A204.1 (cell line): ENCODE measurements around the gene ITGA5.

Experiments used
- FAIRE-seq: peaks from 2 replicates; lab custom pipeline; 2012; peaks lifted over from hg19 to GRCh38; lab: Jason Lieb, UNC

Gene ITGA5

GRCh38 chr12:54430471-54431069, 11.5 kb upstream of the ITGA5 start:
- FAIRE-seq, result no peak

DNA sequence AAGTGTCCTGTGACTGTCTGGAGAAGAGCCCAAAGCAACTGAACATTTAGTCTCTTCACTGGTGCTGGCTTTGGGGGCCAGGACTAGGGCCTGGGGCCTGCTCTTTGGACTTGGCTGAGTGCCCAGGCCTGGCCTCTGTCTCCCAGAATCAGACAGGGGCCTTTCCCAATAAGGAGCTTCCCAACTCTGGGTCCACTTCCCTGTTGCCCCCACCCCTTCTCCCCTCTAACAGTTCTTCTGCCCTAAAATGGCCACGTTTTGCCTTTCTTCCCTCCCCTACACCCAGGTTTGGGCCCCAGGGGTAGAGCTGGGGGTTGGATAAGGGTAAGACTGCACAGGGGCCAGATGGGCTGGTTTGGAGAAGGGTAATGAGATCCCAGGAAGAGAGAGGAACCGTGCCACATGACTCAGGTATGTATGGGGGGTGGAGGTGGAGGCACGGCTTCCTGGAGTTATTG, 10.0 kb upstream of the ITGA5 start:
- FAIRE-seq, result no peak

- no peak for FAIRE-seq
Observed at GRCh38 chr12:54428050-54429013, 9.3 kb upstream of the ITGA5 start.

DNA sequence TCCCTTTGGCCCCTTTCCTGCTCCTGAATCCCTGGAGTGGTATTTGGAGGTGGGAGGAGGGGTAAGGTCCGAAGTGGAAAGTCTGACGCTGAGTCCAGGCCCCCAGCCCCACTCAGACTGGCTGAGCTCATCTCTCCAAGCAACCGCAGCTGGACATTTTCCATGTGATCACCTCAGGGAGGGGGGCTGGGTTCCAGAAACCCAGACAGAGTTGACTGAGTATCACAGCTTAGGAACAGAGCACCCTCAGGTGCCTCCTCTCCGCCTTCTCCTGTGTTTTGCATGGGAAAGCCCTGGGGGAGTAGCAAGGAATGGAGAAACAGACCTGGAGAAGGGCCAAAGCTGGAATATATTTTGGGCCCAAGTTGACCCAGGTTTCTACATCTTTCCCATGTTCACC, 8.0 kb upstream of the ITGA5 start:
- FAIRE-seq, result no peak

DNA sequence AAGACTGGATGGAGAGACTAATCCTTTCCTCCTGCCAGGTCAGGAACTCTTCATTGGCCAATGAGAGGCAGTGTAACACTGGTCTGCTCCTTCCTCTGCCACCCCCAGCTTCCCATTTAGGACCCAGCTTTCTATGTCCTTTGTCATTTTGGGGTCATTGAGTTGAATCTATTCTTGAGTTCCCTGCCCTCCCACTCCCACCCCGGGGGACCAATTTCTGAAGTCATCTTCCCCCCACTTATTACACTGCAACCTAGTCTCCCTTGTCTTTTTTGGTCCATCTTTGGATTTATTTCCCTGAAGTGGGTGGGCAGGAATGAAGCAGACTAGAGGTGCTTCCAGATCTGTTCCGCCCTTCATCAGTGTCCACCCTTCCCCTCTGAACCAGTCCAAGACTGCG, 7.6 kb upstream of the ITGA5 start:
- FAIRE-seq, result no peak

GRCh38 chr12:54425702-54426101, 6.6 kb upstream of the ITGA5 start:
- no peak for FAIRE-seq

- no peak for FAIRE-seq
Observed at GRCh38 chr12:54424224-54424623, 5.2 kb upstream of the ITGA5 start.

DNA sequence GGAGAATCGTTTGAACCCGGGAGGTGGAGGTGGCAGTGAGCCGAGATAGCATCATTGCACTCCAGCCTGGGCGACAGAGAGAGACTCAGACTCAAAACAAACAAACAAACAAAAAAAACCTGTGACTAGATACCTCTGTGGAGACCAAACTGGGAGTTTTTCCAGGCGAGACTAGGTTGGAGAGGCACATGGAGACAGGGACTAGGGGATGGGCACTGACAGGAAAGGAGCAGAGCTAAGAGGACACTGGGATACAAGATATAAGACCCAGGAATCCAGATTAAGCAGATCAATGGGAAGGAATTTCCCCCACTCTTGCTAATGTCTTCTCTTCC, 4.7 kb upstream of the ITGA5 start:
- no peak for FAIRE-seq

DNA sequence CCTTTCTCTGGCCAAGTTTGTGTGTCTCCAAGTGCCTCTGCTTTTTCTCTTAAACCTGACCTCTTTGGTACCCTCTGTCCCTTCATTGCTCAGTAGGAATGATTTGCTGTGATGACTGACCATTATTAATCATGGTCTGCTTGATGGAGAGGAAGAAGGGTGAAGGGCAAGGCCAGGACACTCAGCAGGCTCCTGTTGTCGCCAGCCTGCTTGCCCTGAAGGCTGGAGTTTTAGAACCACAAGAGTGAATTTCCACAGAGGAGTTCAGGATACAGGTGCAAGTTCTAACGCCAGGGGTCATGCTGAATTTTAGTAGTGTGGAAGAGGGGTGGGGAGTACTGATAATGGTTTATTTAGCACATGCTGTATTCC, 2.8 kb upstream of the ITGA5 start:
- FAIRE-seq, result no peak

GRCh38 chr12:54421175-54421878, 2.3 kb upstream of the ITGA5 start:
- FAIRE-seq, result no peak

- no peak for FAIRE-seq
Observed at GRCh38 chr12:54420766-54421144, 1.7 kb upstream of the ITGA5 start.

DNA sequence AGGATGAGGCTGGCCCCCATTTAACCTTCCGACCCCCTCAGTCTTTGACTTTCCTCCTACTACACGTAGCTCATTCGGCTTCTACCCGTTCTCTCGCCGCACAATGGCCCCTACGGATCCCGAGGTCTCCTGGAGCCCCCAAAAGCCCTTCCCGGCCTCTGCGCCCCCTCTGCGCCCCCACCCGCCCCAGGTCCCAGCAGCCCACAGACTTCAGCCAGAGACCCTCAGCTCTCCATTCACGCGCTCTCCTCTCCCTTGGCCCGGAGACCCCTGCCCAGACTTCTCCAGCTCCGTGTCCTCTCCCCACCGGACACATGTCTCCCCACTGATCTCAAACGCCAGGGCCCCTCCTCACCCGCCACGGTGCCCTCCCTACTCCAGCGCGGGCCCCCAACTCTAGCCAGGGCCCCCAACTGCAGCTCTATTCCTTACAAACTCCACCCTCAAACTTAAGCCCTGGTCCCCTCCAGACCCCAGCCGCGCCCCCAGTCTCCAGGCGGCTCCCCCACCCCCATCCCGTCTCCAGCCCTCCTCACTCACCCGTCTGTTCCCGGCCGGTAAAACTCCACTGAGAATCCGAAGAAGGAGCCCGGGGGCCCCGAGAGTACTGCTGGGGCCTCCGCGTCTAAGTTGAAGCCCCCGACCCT, 502 bp downstream of the ITGA5 start:
- FAIRE-seq, result no peak

DNA sequence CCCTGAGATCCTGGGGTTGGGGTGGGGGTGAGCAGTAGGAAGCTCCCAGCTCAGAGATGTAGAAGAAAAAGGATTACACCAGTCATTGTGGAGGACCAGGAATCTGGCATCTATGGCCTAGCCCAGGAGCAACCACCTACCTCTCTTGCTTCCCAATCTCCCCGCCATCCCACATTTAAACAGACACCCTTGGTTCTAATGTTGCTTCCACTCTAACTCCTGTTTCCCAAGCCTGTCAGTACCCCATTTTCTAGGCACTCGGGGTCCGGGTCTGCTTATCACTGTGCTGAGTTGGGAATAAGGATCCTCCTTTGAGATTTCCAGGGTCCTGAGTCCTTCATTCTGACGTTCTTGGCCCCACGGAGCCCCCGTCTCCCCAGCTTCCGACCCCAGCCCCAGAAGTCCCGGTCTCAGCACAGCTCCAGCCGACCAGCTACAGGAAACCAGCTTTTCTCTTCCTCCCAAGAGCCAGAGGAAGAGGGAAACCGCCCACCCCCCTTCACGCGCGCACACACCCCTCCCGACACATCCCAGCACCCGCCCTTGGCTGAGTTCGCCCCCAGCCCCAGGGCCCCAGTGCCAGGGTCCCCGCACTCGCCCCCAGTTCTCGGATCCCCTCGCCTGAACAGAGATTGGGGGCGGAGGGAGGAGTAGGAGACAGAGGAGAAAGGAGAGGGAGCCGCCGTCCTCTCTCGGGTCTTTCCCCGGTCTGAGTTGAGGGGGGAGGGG, 1.2 kb downstream of the ITGA5 start:
- no peak for FAIRE-seq

DNA sequence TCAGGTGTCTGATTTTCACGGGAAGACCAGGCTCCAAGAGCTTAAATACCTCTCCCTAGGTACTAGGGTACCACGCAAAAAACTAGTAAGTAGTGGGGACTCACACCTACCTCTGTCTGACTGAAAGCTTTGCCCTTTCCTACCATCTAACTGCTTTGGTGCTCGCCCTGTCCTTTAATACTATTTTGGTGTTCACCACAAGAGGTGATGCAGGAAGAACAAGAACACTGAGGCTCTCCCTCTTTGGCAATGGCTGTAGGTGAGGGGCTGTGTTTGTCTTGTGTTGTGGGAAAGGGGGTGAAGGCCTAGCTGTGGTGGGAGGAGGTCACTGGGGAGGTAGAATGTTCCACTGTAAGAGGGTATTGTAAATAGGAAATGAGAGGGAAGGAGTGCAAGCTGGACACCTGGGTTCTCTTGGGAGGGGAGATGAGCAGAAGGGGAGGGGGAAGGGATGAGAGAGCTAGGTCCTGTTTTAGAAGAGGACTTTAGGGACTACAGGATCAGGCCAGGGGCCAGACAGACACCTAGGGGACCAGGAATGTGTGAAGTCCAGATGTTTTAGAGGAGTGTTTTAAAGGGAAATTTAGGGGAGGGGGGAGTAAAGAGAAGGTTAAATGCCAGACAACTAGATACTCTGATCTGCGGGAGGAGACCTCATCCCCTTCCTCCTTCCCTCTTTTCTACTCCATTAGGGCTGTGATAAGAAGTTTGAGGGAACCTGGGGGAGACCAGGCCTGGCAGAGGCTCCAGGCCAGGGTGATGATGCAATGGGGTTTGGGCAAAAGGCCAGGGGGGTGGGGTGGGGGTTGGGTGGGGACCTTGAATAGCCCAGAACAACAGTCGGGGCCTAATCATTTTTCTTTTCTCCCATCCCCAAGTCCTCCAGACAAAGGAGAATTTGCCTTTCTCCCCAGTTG, 2.1 kb downstream of the ITGA5 start:
- FAIRE-seq, result no peak

DNA sequence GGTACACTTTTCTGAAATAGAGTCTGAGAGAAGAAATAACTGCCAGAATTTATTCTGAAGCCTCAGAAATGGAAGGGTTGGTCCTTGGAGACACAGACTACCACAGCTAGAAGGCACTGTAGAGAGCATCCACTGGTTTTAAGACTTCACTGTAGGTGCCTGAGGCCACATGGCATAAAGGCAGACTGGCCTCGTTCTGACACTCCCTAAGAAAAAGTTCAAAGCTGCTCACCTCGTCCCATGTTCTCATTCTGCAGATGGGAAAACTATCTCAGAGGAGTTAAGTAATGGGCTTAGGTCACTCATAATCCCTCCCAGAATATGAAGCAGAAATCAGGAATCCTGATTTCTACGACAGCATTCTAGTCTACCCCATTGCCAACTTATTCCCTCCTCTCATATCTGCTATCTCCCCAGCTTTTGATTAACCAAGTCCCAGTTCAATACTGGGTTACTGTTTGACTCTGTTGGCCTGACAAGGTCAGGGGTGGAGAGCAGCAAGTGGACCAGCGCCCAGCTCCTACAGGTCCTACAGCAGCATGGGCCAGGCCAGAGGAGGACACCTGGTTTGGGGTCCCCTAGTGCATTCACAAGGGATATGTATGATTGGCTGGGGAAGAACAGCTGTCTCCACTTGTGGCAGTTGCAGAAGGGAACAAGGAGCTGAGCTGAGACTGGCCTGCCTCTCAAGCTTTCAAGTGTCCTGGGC, 3.7 kb downstream of the ITGA5 start:
- no peak for FAIRE-seq

GRCh38 chr12:54413284-54414190, 5.5 kb downstream of the ITGA5 start:
- FAIRE-seq, result no peak

DNA sequence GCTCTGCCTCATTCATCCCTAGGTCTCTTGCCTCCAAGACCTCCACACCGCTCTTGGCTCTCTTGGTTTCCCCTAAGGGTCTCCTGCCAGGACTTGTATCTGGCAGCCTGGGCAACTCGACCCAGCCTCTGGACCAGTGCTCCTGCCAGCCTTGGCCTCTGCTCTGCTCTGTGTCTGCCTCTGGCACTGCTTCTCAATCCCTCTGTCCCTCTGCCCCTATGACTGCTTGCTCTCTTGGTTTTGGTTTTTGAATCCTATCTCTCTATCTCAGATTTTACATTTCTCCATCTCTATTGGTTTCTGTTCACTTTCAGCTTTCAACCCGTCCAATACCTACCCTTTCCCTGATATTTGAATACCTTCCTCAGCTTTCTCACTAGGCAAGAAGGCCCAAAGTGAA, 6.3 kb downstream of the ITGA5 start:
- FAIRE-seq, result no peak

DNA sequence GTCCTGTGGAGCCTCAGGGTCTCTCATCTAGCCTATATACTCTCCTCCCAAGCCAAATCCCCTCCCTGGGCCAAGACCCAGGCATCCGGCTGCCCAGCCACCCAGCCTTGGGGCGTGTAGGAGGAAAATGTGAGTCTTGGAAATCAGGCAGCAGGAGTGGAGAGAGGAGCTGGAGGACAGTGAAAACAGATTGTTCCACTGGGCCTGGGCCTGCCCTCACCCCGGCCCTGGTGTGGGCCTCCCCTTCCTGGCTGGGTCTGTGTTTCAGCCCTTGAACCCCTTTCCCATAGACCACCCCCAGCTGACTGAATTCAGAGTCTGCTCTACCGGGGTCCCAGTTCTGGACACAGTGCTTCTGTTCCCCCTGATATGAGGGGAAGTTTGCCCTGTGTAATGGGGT, 6.7 kb downstream of the ITGA5 start:
- FAIRE-seq, result no peak
